ENCODE results near the gene ZBTB9. TPM values are rescaled to one million over a fixed set of nuclear protein-coding genes. Genes with fewer than 3 reads are reported as not detected.

The ZBTB9 gene
- total RNA-seq, 4 donors from 2014 or later: 4.1 to 5.9 (median 4.6) TPM

DNA sequence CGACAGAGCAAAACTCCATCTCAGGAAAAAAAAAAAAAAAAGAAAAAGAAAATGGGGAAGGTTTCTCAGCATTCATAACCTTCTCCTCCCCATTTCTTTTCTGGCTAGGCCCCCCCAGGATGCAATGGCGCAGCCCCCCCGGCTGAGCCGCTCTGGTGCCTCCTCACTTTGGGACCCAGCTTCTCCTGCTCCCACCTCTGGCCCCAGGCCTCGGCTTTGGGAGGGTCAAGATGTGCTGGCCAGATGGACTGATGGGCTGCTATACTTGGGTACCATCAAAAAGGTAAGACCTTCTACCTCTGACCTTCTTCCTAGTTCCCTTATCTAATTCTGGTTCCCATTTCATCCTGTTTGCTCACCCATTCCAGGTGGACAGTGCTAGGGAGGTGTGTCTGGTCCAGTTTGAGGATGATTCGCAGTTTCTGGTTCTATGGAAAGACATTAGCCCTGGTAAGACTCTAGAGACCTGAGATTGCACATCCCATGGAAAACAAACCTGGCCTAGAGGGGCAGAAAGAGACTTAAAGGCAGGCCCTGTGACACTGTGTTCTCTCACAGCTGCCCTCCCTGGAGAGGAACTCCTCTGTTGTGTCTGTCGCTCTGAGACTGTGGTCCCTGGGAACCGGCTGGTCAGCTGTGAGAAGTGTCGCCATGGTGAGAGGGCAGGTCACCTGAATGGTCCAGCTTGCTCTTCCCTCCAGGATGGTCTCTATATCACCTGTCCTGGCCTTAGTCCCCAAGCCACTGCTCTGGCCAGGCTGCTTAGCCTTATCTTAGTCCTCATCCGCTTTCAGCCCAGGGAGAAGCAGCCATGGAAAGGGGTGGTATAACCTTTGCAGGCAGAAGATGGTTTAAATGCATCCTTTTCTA, 42.0 kb upstream of the ZBTB9 start:
- Histone ChIP-seq H3K27ac (peak overlapping the region; percentile 93 to 99 (median 93)), H3K27me3 (no peaks in the 10 kb centered on the region), H3K9me3 (no peaks in the 10 kb centered on the region), H3K4me1 (peaks cover 17 to 39% of the 10 kb centered on the region in 2 donors), H3K4me3 (replicated peaks in 1 of 3) (peak overlapping the region in 1 of 3 donors; percentile 100), H3K36me3 (peaks cover 31 to 32% of the 10 kb centered on the region in 2 donors)
- intact Hi-C loops (cut with DNase I): no loop called here
- no peak for DNase-seq
- WGBS, 2 donors: 88 to 92% methylated on average over 10 of the region's 10 CpGs
- TF ChIP-seq POLR2A (IDR thresholded peaks at IDR 0.05): no peak
- TF ChIP-seq, protein P1, sequence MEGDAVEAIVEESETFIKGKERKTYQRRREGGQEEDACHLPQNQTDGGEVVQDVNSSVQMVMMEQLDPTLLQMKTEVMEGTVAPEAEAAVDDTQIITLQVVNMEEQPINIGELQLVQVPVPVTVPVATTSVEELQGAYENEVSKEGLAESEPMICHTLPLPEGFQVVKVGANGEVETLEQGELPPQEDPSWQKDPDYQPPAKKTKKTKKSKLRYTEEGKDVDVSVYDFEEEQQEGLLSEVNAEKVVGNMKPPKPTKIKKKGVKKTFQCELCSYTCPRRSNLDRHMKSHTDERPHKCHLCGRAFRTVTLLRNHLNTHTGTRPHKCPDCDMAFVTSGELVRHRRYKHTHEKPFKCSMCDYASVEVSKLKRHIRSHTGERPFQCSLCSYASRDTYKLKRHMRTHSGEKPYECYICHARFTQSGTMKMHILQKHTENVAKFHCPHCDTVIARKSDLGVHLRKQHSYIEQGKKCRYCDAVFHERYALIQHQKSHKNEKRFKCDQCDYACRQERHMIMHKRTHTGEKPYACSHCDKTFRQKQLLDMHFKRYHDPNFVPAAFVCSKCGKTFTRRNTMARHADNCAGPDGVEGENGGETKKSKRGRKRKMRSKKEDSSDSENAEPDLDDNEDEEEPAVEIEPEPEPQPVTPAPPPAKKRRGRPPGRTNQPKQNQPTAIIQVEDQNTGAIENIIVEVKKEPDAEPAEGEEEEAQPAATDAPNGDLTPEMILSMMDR (IDR thresholded peaks at IDR 0.05): no peak

GRCh38 chr6:33413241-33414120, 40.9 kb upstream of the ZBTB9 start:
- peaks cover 19 to 42% of the 10 kb centered on the region in 2 donors for H3K4me1 ChIP-seq
- WGBS, 2 donors: 90% methylated on average over 14 of the region's 14 CpGs
- intact Hi-C loops (cut with DNase I): no loop called here
- no peak overlapping the region for H3K4me3 ChIP-seq (replicated peaks in 1 of 3)
- H3K36me3 ChIP-seq: peaks cover 31 to 32% of the 10 kb centered on the region in 2 donors
- no peak for DNase-seq
- H3K9me3 ChIP-seq: no peaks in the 10 kb centered on the region
- H3K27me3 ChIP-seq: no peaks in the 10 kb centered on the region
- H3K27ac ChIP-seq: no peak overlapping the region
- TF ChIP-seq POLR2A (IDR thresholded peaks at IDR 0.05): no peak
- TF ChIP-seq, protein P1 (IDR thresholded peaks at IDR 0.05): no peak

- no peaks in the 10 kb centered on the region for H3K27me3 ChIP-seq
- H3K36me3 ChIP-seq: peaks cover 31 to 32% of the 10 kb centered on the region in 2 donors
- intact Hi-C loops (cut with DNase I): no loop called here
- H3K9me3 ChIP-seq: no peaks in the 10 kb centered on the region
- 75 to 85% methylated on average over 11 to 12 of the region's 12 CpGs for WGBS, 2 donors
- H3K4me1 ChIP-seq: peaks cover 19 to 55% of the 10 kb centered on the region in 2 donors
- no peak overlapping the region for H3K4me3 ChIP-seq (replicated peaks in 1 of 3)
- DNase-seq: no peak
- no peak for TF ChIP-seq POLR2A (IDR thresholded peaks at IDR 0.05)
- TF ChIP-seq, protein P1 (IDR thresholded peaks at IDR 0.05): peak in 1 of 6 experiments; percentile 21
- H3K27ac ChIP-seq: no peak overlapping the region
Measured at GRCh38 chr6:33414592-33415271, 39.6 kb upstream of the ZBTB9 start.

DNA sequence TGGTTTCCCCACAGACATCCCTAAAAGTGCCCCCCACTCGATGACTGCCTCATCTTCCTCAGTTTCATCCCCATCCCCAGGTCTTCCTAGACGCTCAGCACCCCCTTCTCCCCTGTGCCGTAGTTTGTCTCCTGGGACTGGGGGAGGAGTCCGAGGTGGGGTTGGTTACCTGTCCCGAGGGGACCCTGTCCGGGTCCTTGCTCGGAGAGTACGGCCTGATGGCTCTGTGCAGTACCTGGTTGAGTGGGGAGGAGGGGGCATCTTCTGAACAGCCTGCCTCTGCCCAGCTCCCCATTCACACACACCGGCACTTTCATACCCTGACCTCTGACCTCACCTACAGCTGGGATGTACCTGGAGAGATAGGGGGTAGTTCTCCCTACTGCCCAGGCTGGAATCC, 38.5 kb upstream of the ZBTB9 start:
- Histone ChIP-seq H3K27ac (no peak overlapping the region), H3K4me3 (replicated peaks in 1 of 3) (no peak overlapping the region), H3K4me1 (peaks cover 19 to 56% of the 10 kb centered on the region in 2 donors), H3K27me3 (no peaks in the 10 kb centered on the region), H3K36me3 (peaks cover 31 to 32% of the 10 kb centered on the region in 2 donors), H3K9me3 (no peaks in the 10 kb centered on the region)
- WGBS, 2 donors: 72 to 74% methylated on average over 9 of the region's 9 CpGs
- TF ChIP-seq, protein P1 (IDR thresholded peaks at IDR 0.05): no peak
- no peak for TF ChIP-seq POLR2A (IDR thresholded peaks at IDR 0.05)
- intact Hi-C loops (cut with DNase I): no loop called here
- no peak for DNase-seq

Measured in thyroid gland (tissue), 4 donors.